Adipocyte (in vitro differentiated cells): ENCODE data around the gene CEP290.

Source experiments
- DNase-seq: peaks from one replicate; pipeline ENCODE4 v3.0.0-alpha.2; 2015; ENCODE audit warnings: low read depth
- H3K27me3 ChIP-seq: replicated peaks from 2 replicates; pipeline ENCODE4 v1.7.0; 2013; ENCODE audit warnings: mild to moderate bottlenecking, low read length, moderate library complexity; ENCODE audit not compliant: control insufficient read depth, insufficient read depth
- H3K36me3 ChIP-seq: 2 replicates; pipeline ENCODE4 v1.7.0; 2013; ENCODE audit warnings: low read length, mild to moderate bottlenecking, moderate library complexity; ENCODE audit not compliant: control insufficient read depth, insufficient read depth, severe bottlenecking
- H3K4me1 ChIP-seq: 2 replicates; pipeline ENCODE4 v1.7.0; 2013; ENCODE audit warnings: mild to moderate bottlenecking, low read length, moderate library complexity; ENCODE audit not compliant: control insufficient read depth, insufficient read depth
- H3K4me3 ChIP-seq: 2 replicates; pipeline ENCODE4 v1.7.0; 2013; ENCODE audit warnings: mild to moderate bottlenecking, low read length, moderate library complexity
- H3K9ac ChIP-seq: 2 replicates; pipeline ENCODE4 v1.7.0; 2013; ENCODE audit warnings: mild to moderate bottlenecking, low read length, moderate library complexity
- H3K9me3 ChIP-seq: 2 replicates; pipeline ENCODE4 v1.7.0; 2013; ENCODE audit warnings: mild to moderate bottlenecking, low read length, moderate library complexity; ENCODE audit not compliant: control insufficient read depth

Gene CEP290

DNA sequence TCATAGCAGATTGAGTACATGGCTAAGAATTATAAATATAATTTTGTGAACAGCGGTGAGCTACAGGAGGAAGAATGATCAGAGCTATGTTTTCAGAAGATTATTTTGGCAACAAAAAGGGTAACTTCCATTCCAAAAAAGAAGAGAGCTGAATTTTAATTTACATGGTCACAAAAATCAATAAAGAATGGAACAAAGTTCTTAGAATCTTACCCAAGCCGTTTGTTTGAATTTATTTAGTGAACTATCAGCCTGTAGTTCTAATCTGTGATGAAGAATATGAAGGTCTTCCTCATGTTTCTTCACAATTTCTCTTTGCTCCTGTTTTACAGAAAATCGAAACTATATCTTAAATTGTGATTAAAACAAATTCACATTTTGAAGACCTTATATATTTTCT, 58.3 kb downstream of the CEP290 start:
- Histone ChIP-seq H3K4me1 (no peaks in the 10 kb centered on the region), H3K36me3 (peaks cover 57% of the 10 kb centered on the region), H3K9me3 (no peaks in the 10 kb centered on the region), H3K4me3 (no peak overlapping the region), H3K27me3 (no peaks in the 10 kb centered on the region), H3K9ac (no peak overlapping the region)
- no peak for DNase-seq

GRCh38 chr12:88081247-88081646, 60.6 kb downstream of the CEP290 start:
- Histone ChIP-seq H3K36me3 (peaks cover 68% of the 10 kb centered on the region), H3K9me3 (no peaks in the 10 kb centered on the region), H3K27me3 (no peaks in the 10 kb centered on the region), H3K4me1 (no peaks in the 10 kb centered on the region), H3K4me3 (no peak overlapping the region), H3K9ac (no peak overlapping the region)
- no peak for DNase-seq

DNA sequence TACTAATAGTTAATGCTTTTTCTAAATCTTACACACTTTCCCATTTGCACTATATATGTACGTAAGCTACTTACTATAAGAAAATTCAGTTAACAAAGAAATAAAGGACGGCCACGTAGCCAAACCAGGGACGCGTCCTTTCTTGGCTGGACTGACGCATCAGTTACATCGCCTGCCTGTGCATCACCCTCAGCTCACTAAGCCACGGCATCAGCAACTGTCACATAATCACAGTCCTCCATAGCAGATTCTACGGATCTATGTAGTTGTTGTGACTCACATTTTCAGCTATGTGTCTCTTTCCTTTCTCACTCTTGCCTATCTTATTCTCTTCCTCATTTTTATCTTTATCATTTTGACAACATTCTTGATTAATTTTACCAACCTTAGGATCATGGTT, 74.6 kb downstream of the CEP290 start:
- no peak overlapping the region for H3K4me3 ChIP-seq
- H3K9ac ChIP-seq = no peak overlapping the region
- DNase-seq = no peak
- no peaks in the 10 kb centered on the region for H3K4me1 ChIP-seq
- peaks cover 16% of the 10 kb centered on the region for H3K36me3 ChIP-seq
- no peaks in the 10 kb centered on the region for H3K9me3 ChIP-seq
- H3K27me3 ChIP-seq = no peaks in the 10 kb centered on the region

DNA sequence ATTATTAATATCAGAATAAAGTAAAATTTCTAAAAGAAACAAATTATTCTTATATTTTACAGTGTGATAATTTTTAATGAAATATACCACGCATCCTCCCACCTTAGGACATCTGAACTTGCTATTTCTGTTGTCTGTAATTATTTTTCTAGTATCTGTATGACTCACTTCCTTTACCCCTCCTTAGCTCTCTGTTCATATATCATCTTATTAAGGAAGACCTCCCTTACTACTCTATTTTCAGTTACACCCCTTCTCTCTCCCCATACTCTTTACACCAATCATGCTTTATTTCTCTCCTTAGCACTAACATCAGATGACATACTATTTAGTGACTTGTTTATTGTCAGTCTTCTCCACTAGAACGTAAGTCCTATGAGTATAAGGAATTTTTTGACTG, 78.5 kb downstream of the CEP290 start:
- Histone ChIP-seq H3K36me3 (peaks cover 24% of the 10 kb centered on the region), H3K27me3 (no peaks in the 10 kb centered on the region), H3K4me1 (peaks cover under 1% of the 10 kb centered on the region), H3K9me3 (no peaks in the 10 kb centered on the region), H3K9ac (no peak overlapping the region), H3K4me3 (no peak overlapping the region)
- no peak for DNase-seq

- Histone ChIP-seq H3K36me3 (peaks cover 25% of the 10 kb centered on the region), H3K9ac (no peak overlapping the region), H3K27me3 (no peaks in the 10 kb centered on the region), H3K4me3 (no peak overlapping the region), H3K4me1 (peaks cover 3% of the 10 kb centered on the region), H3K9me3 (no peaks in the 10 kb centered on the region)
- DNase-seq = no peak
Observed at GRCh38 chr12:88062474-88062873, 79.4 kb downstream of the CEP290 start.

- Histone ChIP-seq H3K9ac (no peak overlapping the region), H3K27me3 (no peaks in the 10 kb centered on the region), H3K4me3 (no peak overlapping the region), H3K36me3 (peaks cover 37% of the 10 kb centered on the region), H3K4me1 (peaks cover 3% of the 10 kb centered on the region), H3K9me3 (no peaks in the 10 kb centered on the region)
- no peak for DNase-seq
Observed at GRCh38 chr12:88058719-88059077, 83.2 kb downstream of the CEP290 start.

- H3K27me3 ChIP-seq = no peaks in the 10 kb centered on the region
- H3K4me3 ChIP-seq = no peak overlapping the region
- peak; percentile 7 for DNase-seq
- peaks cover 3% of the 10 kb centered on the region for H3K4me1 ChIP-seq
- no peaks in the 10 kb centered on the region for H3K9me3 ChIP-seq
- H3K36me3 ChIP-seq = peaks cover 37% of the 10 kb centered on the region
- no peak overlapping the region for H3K9ac ChIP-seq
Observed at GRCh38 chr12:88057994-88058718, 83.7 kb downstream of the CEP290 start.

GRCh38 chr12:88056571-88056970, 85.3 kb downstream of the CEP290 start:
- Histone ChIP-seq H3K36me3 (peaks cover 33% of the 10 kb centered on the region), H3K4me3 (no peak overlapping the region), H3K27me3 (no peaks in the 10 kb centered on the region), H3K9ac (no peak overlapping the region), H3K9me3 (no peaks in the 10 kb centered on the region), H3K4me1 (peaks cover 3% of the 10 kb centered on the region)
- DNase-seq = no peak

- DNase-seq = peak; percentile 67
- peaks cover 56% of the 10 kb centered on the region for H3K36me3 ChIP-seq
- H3K4me1 ChIP-seq = no peaks in the 10 kb centered on the region
- no peaks in the 10 kb centered on the region for H3K27me3 ChIP-seq
- no peaks in the 10 kb centered on the region for H3K9me3 ChIP-seq
- no peak overlapping the region for H3K4me3 ChIP-seq
- H3K9ac ChIP-seq = no peak overlapping the region
Observed at GRCh38 chr12:88052686-88053085, 89.2 kb downstream of the CEP290 start.

DNA sequence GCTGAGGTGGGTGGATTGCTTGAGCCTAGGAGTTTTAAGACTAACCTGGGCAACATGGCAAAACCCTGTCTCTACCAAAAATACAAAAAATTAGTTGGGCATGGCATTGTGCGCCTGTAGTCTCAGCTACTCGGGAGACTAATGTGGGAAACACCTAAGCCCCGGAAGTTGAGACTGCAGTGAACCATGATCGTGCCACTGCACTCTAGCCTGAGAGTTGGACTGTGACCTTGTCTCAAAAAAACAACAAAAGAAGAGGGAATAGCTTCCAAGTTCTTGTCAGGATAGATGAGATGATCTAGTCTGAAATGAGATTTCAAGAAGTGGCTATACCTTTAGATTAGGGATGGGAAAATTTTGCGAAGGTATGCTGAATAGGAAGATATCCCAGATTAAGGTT, 97.9 kb downstream of the CEP290 start:
- no peaks in the 10 kb centered on the region for H3K4me1 ChIP-seq
- no peak for DNase-seq
- H3K9me3 ChIP-seq = no peaks in the 10 kb centered on the region
- H3K27me3 ChIP-seq = no peaks in the 10 kb centered on the region
- peaks cover 67% of the 10 kb centered on the region for H3K36me3 ChIP-seq
- no peak overlapping the region for H3K9ac ChIP-seq
- no peak overlapping the region for H3K4me3 ChIP-seq

- Histone ChIP-seq H3K4me3 (no peak overlapping the region), H3K36me3 (peaks cover 9% of the 10 kb centered on the region), H3K4me1 (peaks cover 19% of the 10 kb centered on the region), H3K27me3 (no peaks in the 10 kb centered on the region), H3K9ac (no peak overlapping the region), H3K9me3 (no peaks in the 10 kb centered on the region)
- DNase-seq = no peak
Observed at GRCh38 chr12:88037770-88038169, 104.1 kb downstream of the CEP290 start.

DNA sequence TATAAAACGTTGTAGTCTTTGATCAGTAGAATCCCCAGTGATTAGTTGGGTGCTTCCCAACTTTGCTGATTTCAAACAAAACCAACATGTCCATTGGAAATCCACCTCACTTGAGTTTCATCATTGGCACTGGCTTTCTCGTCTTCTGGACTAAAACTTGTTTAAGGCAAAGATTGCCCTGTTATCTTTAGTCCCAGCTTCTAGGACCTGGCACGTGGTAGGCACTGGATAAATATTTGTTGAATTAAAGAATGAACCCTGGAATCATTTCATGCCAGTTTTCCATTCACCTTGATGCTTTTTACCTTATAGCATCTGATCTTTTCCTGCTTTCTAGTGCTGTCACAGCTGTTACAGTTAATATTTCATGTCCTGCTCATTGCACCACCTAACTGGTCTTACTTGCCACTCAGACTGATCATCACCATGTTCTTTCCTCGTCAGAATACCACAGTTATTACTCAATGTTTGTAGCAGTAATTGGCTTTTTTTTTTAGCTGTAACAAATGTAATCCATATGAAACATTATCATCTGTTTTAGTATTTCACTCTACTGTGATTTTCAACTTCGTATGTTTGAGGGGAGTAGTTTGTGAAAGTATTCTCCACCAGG, 105.4 kb downstream of the CEP290 start:
- DNase-seq = peak; percentile 87
- H3K4me3 ChIP-seq = peak overlapping the region; percentile 93
- no peaks in the 10 kb centered on the region for H3K9me3 ChIP-seq
- H3K27me3 ChIP-seq = no peaks in the 10 kb centered on the region
- peak overlapping the region; percentile 95 for H3K9ac ChIP-seq
- H3K4me1 ChIP-seq = peaks cover 19% of the 10 kb centered on the region
- H3K36me3 ChIP-seq = peaks cover 7% of the 10 kb centered on the region
